ENCODE results near the gene YY1AP1.
"Not testable (repeated sequence)": the region's sequence is repeated elsewhere in the genome, so short reads cannot be mapped to it uniquely, and the experiment has no call there.

The YY1AP1 gene

DNA sequence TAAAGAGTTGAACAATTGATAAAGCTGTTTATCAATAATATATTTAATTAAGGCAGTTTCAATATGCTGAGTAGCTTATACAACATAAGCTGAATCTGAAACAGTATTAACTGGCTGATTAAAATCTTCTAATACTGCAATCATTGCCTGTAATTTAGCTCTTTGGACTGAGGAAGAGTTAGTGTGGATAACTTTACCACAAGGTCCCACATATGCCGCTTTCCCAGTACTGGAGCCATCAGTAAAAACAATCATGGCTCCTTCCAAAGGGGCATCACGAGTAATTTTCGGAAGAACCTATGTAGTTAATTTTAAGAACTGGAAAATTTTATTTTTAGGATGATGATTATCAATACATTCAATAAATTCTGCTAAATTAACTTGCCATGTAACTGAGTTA is 7.0 kb upstream of the YY1AP1 start:
- DNase-seq (ENCODE audit: low read depth in 2 of 2, low spot score in 1 of 2), result no peak

DNA sequence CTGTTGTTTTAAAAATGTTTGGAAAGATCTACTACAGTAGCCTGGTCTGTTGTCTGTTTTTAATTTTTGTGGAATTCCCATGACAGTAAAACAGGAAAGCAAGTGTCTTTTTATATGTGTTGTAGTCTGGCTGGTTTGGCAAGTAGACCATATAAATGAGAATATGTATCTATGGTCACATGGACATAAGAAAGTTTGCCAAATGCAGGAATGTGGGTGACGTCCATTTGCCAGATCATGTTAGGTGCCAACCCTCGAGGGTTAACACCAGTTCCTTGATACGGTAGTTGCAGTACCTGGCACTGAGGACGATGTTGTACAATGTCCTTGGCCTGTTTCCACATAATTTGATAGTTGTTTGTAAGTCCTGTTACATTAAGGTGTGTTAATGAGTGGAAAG is 6.5 kb upstream of the YY1AP1 start:
- DNase-seq (ENCODE audit: low read depth in 2 of 2, low spot score in 1 of 2), result no peak

DNA sequence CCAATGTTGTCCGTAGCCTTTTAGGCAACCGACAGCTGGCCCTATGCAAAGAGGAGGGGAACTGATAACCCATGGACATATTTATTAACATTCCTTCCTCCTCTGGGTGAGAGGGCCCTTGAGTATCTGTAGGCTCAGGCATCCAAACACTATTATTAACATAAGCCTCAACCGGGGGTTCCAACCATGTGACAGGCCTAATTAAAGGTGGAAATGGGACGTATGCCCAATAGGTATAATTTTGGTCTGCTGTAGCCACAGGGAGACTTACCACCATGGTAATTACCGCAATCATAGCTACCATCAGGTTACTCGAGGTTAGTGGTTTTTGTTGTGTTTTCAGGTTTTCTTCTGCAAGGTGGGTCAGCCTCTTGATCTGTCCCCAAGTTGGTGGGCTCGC is 5.6 kb upstream of the YY1AP1 start:
- DNase-seq (ENCODE audit: low read depth in 2 of 2, low spot score in 1 of 2), result no peak

DNA sequence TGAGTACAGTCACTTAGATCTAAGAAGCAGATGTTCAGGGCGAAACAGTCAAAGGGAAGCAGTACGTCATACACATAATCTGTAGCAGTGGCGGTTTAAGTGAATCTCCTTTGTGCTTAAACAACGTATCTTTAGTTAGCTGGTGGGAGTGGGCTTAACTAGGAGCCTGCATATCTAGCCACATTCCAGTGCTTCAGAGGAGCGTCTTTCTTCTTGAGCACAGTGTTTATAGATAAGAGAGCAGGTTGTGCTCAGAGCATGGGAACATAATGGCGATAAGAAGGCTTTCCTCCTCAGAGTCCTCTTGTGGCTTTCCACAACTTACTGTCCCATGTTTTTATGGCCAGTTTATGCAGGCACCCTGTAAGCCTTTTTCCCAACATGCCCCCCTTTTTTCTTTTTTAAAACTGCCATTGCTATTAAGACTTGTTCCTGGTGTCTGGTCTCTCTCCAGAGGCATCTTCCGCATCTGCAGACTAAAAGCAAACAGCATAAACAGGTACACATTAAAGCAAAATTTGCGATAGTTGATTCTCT is 3.5 kb upstream of the YY1AP1 start:
- DNase-seq (ENCODE audit: low read depth in 2 of 2, low spot score in 1 of 2), result no peak

DNA sequence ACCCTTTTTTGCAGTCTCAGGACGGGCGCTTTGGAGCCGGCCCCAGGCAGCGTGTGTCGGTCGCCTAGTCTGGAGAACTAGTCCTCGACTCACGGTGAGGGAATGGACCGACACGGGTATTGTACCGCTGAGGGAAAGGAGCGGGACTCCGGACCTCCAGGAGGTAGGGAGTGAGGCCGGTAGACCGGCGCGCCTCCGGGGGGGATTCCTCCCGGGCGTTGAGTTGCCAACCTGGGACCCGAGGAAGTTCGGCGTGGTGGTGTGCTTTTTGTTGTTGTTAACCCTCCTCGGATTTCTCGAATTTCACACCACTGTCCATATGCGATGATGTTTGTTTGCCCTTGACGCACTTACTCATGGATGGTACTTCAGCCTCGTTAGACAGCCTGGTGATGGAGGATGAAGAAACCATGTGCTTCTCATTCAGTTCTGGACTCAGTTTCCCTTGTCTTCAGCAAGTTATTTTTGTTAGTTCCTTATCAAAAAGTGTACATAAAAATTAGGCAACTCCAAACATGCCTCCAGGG is 570 bp upstream of the YY1AP1 start, which contains the start of gene DAP3:
TSS of gene DAP3 (plus strand) at position 11 of the 527 bp plus-strand sequence. CDS start 20,689 bp downstream, outside the sequence.
- DNase-seq (ENCODE audit: low read depth in 2 of 2, low spot score in 1 of 2), result not testable (repeated sequence)

DNA sequence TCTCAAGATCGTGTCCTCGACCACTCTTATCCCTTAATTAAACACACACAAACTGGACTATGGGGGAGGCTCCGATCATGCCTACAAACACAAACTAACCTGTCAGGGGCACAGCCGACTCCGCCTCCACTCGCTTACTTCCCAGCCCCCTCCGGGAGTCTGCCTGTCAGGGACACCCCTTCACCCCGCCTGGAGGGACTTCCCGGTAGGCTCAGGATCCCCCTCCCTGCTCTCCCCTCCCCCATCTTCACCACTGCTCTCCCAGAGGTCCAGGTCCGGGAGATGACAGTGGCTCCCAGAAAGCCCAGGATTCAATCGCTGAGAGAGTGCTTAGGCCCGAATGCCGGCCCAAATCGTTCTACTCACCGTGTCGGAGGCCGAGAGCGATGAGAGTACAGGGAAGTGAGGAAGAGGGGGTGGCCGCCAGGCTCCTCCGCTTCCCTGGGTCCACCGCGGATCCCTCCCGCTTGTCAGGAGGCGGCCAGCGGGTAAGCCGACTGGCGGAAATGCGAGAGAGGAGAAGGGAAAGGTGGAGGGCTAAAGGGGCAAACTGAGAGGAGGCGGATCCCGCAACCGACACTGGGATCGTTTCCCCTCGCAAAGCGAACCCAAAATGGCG is 760 bp downstream of the YY1AP1 start:
- DNase-seq (ENCODE audit: low read depth in 2 of 2, low spot score in 1 of 2), result not testable (repeated sequence)

DNA sequence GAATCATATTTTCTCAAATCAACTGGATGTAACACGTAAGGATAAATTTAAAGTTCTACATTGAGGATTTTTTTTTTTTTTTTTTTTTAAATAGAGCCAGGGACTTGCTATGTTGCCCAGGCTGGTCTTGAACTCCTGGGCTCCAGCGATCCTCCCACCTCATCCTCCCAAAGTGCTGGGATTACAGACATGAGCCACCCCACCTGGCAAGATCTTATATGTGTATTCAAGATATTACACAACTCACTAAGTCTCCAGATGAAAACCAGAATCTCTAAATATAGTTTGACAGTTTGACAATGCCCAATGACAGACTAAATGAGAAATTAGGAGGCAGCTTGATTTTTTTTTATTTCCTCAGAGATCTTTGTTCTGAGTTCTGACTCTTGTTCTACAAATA is 6.8 kb downstream of the YY1AP1 start:
- DNase-seq (ENCODE audit: low read depth in 2 of 2, low spot score in 1 of 2), result no peak

DNA sequence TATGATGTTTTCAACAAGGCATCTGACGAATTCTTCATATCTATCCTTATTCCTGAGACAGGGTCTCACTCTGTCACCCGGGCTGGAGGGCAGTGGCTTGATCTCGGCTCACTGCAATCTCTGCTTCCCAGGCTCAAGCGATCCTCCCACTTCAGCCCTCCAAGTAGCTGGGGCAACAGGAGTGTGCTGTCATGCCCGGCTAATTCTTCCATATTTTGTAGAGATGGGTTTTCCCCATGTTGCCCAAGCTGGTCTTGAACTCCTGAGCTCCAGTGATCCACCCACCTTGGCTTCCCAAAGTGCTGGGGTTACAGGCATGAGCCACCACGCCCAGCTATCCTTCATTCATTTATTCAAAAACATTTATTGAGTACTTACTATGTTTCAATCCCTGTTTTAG is 8.0 kb downstream of the YY1AP1 start:
- DNase-seq (ENCODE audit: low read depth in 2 of 2, low spot score in 1 of 2), result no peak

DNA sequence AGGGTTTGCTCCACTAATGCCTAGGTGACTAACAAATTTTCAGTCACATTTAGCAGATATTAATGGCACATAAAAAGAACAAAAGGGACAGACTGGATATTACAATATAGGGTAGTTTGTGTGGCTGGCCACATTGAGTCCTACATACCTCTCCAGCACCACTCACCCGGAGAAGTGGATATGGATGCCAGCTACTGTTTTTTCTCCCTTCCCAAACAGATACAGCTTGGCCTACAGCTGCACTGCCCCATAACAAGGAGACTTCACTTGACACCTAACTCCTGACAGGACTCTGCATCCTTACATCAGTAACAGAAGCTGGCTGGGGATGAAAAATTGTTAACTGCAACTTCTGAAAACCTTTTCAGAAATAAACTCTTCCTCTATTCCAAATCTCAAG is 9.6 kb downstream of the YY1AP1 start:
- not testable (repeated sequence) for DNase-seq (ENCODE audit: low read depth in 2 of 2, low spot score in 1 of 2)

DNA sequence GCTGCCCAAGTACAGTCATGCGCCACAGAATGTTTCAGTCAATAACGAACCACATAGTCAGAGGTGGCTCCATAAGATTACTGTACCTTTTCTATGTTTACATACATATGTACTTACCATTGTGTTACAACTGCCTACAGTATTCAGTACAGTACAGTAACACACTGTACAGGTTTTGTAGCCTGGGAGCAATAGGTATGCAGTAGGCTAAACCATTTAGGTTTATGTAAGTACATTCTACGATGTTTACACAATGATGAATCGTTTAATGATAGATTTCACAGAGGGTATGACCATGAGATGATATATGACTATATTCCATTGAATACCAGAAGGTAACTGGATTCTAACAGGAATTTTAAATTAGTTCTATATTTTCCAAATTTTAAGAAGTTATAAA is 10.5 kb downstream of the YY1AP1 start:
- DNase-seq (ENCODE audit: low read depth in 2 of 2, low spot score in 1 of 2), result no peak

DNA sequence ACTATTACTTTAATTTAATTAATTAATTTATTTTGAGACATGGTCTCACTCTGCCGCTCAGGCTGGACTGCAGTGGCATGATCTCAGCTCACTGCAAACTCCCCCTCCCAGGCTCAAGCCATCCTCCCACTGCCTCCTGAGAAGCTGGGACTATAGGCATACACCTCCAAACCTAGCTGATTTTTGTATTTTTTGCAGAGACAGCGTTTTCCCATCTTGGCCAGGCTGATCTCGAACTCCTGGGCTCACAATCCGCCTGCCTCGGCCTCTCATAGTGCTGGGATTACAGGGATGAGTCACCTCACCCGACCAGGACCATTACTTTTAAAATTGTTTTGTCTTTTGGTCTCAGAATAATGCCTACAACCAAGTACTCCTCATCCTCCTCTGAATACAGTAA is 15.6 kb downstream of the YY1AP1 start:
- no peak for DNase-seq (ENCODE audit: low read depth in 2 of 2, low spot score in 1 of 2)

DNA sequence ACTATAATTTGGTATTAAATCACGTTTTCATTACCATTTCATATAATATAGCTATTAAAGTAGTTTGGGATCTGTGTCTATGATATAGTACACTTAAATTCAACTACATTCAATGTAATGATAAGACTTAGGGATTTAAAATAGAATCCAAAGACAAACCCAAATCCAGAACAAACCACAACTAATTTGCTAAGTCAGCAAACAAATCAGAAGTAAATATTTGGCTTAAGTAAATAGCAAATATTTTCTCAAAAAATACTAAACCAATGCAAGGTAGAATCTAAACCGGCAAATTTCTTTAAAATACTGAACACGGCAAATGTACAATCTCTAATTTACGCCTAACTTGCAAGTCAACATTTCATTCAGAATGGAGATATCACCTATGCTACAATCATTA is 16.8 kb downstream of the YY1AP1 start:
- DNase-seq (ENCODE audit: low read depth in 2 of 2, low spot score in 1 of 2), result no peak

DNA sequence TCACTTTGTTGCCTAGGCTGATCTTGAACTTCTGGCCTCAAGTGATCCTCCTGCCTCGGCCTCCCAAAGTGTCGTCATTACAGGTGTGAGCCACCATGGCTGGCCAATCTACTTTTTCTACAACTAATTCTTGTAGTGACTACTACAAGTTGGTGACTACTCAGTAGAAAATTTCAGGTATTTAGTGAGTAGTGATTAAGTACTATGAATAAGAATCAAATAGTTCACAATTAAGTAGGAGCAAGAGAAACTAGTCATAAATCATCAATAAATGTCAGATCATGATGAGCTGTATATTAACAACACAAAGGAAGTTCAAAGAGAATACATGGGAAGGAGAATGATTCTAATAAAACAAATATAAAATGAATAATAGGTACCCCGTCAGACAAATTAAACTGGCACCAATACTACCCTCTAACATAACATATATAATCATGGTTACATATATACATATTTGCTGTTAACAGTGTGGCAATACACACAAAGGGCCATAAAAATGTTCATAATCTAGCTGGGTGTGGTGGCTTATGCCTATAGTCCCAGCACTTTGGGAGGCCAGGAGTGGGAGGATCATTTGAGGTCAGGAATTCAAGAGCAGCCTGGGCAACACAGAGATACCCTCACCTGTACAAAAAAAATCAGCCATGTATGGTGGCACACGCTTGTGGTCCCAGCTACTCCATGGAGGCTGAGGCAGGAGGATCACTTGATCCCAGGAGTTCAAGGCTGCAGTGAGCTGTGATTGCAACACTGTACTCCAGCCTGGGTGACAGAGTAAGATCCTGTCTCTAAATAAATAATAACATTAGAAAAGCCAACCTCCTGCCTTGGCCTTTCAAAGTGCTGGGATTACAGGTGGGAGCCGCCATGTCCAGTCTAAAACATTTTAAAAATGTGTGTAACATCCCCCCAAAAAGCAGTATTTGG is 19.1 kb downstream of the YY1AP1 start:
- no peak for DNase-seq (ENCODE audit: low read depth in 2 of 2, low spot score in 1 of 2)

DNA sequence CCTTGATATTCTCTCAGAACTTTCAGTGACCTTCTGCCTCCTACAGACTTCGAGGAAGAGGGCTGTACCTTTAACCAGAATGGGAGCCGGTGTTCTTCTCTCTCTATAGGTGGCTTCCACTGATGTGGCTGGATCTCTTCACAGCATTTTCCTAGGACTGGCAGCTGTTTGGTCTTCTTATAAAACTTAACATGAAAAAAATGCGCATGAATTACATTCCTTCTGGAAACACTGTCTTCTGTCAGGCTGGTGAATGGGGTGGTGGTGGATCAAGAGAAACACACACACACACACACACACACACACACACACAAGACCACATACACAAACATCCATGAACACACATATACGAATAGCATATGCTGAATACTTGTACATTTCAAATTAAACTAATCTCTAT is 27.3 kb downstream of the YY1AP1 start:
- not testable (repeated sequence) for DNase-seq (ENCODE audit: low read depth in 2 of 2, low spot score in 1 of 2)

DNA sequence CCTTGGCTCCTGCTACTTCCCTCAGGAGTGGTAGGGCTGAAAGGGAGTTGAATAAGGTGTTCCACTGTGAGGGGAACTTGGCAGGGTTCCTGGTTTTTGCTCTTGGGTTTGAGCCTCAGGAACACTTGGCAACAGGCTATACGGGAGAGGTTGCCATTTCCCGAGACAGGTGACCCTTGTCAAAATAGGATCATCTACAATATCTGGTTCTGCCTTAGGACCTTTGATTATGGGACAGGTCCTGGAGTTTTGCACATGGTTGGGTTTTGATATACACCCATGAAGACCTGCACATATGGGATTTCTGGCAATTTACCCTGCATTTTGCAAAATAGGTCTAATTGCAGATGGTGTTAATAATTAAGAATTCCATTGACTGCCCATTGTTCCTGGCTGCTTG is 31.1 kb downstream of the YY1AP1 start:
- no peak for DNase-seq (ENCODE audit: low read depth in 2 of 2, low spot score in 1 of 2)

DNA sequence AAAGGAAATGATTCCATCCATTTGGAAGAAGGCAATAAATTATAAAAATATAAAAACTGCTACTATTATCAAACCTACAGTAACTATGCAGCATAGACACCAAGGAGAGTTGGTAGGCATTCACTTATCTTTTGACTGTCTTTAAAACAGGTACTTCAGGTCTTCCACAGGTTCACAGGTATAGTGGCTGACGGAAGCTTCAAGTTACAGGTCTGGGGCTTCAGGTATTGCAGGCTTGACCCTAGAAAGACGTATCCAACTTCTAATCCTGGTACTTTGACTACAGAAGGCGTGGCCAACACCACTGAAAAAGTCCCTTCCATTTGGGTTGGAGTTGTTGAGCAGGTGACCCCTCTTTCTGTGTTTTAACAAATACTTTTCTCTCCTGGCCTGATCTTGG is 35.6 kb downstream of the YY1AP1 start:
- no peak for DNase-seq (ENCODE audit: low read depth in 2 of 2, low spot score in 1 of 2)

DNA sequence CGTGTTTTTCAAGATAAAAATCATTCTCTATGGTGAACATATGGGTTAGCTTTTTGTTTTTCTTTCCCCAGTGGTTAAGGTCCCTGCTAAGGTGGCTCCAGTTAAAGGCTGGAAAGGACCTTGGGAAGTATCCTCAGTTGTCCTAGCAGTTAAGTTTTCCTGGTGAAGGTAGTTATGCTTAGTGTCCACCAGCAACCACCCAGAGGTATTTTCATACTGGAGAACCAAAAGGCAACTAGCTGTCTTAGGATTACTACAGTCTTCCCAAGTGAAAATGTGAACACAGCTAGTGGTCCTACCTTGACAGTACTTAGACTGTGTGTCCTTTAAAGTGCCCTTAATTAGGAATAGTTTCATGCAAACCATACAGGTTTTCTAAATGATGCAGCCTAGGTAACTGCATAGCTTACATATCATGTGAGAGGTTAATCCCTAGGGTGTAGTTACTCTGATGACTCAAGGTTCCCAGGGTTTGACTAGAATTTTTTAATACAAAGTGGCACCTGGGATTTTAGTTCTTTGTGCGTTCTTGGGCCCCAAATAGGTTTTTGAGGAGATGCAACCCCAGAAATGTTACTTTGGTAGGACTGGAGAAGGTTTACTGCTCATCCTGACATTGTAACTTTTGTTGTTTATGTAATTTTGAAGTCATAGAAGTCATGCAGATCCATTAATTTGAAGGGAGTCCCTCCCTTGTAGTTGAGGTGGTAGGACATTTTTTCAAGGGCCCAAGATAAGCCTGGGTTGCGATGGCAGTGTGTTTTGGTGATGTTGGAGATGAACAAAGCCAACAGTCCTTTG is 36.5 kb downstream of the YY1AP1 start:
- DNase-seq (ENCODE audit: low read depth in 2 of 2, low spot score in 1 of 2), result no peak

DNA sequence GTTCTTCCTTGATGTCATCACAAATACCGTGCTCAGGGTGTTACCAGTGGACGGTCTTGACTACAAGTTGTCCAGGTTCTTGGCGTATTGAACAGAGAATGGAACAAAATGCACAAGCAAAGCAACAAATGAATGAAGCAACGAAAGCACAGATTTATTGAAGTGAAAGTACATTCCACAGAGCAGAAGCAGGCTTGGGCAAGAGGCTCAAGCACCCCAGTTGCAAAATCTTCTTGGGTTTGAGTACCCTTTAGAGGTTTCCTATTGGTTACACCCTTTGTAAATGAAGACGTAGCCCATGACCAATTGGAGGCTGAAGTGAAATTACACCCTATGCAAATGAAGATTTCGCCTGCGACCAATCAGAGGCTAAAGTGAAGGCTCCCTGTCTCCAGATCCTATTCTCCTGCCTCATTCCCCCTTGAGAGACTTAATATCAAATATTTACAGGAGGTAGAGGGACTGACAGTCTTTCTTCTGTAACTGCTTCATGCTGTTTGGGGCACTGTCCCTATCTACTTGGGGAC is 38.3 kb downstream of the YY1AP1 start:
- DNase-seq (ENCODE audit: low read depth in 2 of 2, low spot score in 1 of 2), result no peak

DNA sequence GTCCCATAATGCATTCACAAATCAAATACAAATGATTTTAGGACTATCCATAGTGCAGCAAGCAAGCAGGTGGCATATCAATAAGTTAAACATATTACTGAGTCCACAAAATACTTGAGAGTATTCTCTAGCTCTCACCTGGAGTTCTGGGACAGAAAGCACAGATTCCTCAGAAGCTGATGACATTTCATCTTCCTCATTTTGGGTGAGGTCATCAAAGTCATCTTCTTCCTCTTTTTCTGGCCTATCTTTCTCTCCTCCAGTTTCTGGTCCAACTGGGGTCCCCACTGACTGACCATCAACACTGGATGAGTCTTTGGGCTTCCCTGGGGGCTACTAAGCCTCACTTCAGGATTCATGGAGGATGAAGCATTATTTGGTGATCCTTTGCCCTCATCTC is 38.9 kb downstream of the YY1AP1 start:
- DNase-seq (ENCODE audit: low read depth in 2 of 2, low spot score in 1 of 2), result no peak

DNA sequence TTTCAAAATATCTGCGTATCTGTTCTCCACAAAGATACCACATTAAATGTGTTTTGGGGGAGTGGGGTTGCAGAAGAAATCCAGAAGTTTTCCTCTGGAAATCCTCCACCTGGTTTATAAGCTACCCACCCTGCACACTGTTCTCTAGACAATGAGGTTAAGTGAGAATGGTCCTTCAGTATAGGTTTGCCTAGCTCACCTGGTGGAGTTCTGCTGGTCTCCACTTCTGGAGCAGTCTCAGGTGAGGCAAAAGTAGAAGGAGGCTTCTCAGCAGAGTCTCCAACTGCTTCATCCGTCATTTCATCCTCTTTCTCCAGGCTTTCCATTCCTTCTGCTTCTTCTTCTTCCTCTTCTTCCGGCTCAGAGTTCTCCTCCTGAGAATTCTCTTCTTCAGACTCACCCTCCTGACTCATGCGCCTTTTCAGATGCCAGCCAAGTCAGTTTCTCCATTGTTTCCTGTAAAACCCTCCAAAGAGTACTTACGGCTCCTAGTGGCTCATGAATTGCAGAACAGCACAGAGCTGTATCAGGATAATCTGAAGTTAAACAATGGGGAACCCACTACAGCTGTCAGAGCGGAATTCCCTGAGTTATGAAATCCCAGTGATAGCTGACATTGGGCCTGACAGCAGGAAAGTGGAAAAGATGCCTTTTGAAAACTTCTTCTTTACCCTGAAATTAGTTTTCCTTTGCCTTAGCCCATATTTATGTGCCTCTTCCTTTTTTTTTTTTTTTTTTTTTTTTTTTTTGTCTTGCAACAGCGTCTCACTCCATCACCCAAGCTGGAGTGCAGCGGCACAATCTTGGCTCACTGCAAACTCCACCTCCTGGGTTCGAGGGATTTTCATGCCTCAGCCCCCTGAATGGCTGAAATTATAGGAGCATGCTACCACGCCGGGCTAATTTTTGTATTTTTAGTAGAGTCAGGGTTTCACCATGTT is 40.1 kb downstream of the YY1AP1 start:
- no peak for DNase-seq (ENCODE audit: low read depth in 2 of 2, low spot score in 1 of 2)

All from stimulated activated CD8-positive, alpha-beta memory T cell treated with anti-CD3 and anti-CD28 coated beads, Interleukin-4, amount 100 ng/mL, for 4 hours (primary cell).